HG02852 (cell line): ENCODE measurements around the gene SEMA7A.
A peak's percentile ranks its signal among the peaks of the same experiment; 100 is the strongest.

Experiments
- ATAC-seq: cut with Tn5 transposase; IDR thresholded peaks from one replicate; pipeline ENCODE4 v1.9.1; 2021; ENCODE audit warnings: mild to moderate bottlenecking, moderate library complexity; ENCODE audit not compliant: unreplicated experiment

SEMA7A gene

GRCh38 chr15:74389241-74390048 lies 44.3 kb downstream of the SEMA7A start:
- ATAC-seq, result no peak

GRCh38 chr15:74388363-74388951 lies 45.3 kb downstream of the SEMA7A start:
- no peak for ATAC-seq

- no peak for ATAC-seq
Measured at GRCh38 chr15:74387621-74388362, 46.0 kb downstream of the SEMA7A start.

- ATAC-seq, result no peak
Measured at GRCh38 chr15:74387141-74387541, 46.6 kb downstream of the SEMA7A start.

- ATAC-seq, result no peak
Measured at GRCh38 chr15:74386496-74387140, 47.1 kb downstream of the SEMA7A start.

- ATAC-seq, result no peak
Measured at GRCh38 chr15:74385733-74386132, 48.0 kb downstream of the SEMA7A start.

- ATAC-seq, result peak; percentile 66
Measured at GRCh38 chr15:74384881-74385643, 48.7 kb downstream of the SEMA7A start.

- no peak for ATAC-seq
Measured at GRCh38 chr15:74384566-74384880, 49.2 kb downstream of the SEMA7A start.

- peak; percentile 51 for ATAC-seq
Measured at GRCh38 chr15:74383695-74384565, 49.8 kb downstream of the SEMA7A start.

- peak; percentile 2 for ATAC-seq
Measured at GRCh38 chr15:74383286-74383685, 50.5 kb downstream of the SEMA7A start.

- no peak for ATAC-seq
Measured at GRCh38 chr15:74382004-74382816, 51.5 kb downstream of the SEMA7A start.

- ATAC-seq, result no peak
Measured at GRCh38 chr15:74381481-74381880, 52.3 kb downstream of the SEMA7A start.

GRCh38 chr15:74381190-74381453 lies 52.6 kb downstream of the SEMA7A start:
- no peak for ATAC-seq

- ATAC-seq, result no peak
Measured at GRCh38 chr15:74380361-74381189, 53.2 kb downstream of the SEMA7A start.

GRCh38 chr15:74378848-74379247 lies 54.9 kb downstream of the SEMA7A start:
- no peak for ATAC-seq

GRCh38 chr15:74377831-74378766 lies 55.7 kb downstream of the SEMA7A start:
- no peak for ATAC-seq
